ENCODE measurements around the gene AKR7A3.

GRCh38 chr1:19317126-19317910 lies 28.7 kb upstream of the AKR7A3 start:
- TF ChIP-seq CTCF (conservative IDR thresholded peaks at IDR 0.05; ENCODE audit: low read depth, low read length) (no peak), EZH2 (IDR thresholded peaks at IDR 0.05; ENCODE audit: borderline replicate concordance, low read depth, low read length, poor library complexity, severe bottlenecking) (no peak)

All from A673 (cell line).